ENCODE data around the gene ABCG8.

Gene ABCG8

GRCh38 chr2:43839776-43840564, 1.2 kb downstream of the ABCG8 start:
- Mint-ChIP-seq H3K27ac (peak overlapping the region; percentile 42), H3K27me3 (peaks cover 20% of the 10 kb centered on the region), H3K9me3 (no peaks in the 10 kb centered on the region), H3K4me1 (no peaks in the 10 kb centered on the region), H3K36me3 (no peaks in the 10 kb centered on the region), H3K4me3 (no peak overlapping the region)
- no peak for DNase-seq
- CTCF ChIA-PET: no interaction called here

DNA sequence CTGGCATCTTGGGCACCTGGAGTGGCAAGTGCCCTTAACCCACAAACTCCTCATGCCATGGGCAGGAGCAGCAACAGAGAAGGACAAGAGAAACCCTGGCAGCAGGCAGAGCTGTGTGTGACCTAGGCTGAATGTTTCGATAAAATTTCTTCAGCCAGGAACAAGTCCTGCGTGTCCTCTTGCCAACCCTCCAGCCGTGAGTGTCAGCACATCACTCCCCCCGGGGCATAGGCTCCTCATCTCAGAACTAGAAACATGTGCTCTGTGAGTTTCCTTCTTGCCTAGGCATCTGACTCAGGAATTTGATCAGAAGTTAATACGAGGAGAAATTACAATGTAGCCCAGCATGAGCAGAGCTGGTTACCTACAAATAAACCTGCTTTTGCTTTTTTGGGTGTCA, 2.2 kb downstream of the ABCG8 start:
- CTCF ChIA-PET: no interaction called here
- peaks cover 21% of the 10 kb centered on the region for H3K27me3 Mint-ChIP-seq
- no peaks in the 10 kb centered on the region for H3K36me3 Mint-ChIP-seq
- H3K4me1 Mint-ChIP-seq: no peaks in the 10 kb centered on the region
- no peak overlapping the region for H3K4me3 Mint-ChIP-seq
- no peak for DNase-seq
- H3K27ac Mint-ChIP-seq: no peak overlapping the region
- no peaks in the 10 kb centered on the region for H3K9me3 Mint-ChIP-seq

DNA sequence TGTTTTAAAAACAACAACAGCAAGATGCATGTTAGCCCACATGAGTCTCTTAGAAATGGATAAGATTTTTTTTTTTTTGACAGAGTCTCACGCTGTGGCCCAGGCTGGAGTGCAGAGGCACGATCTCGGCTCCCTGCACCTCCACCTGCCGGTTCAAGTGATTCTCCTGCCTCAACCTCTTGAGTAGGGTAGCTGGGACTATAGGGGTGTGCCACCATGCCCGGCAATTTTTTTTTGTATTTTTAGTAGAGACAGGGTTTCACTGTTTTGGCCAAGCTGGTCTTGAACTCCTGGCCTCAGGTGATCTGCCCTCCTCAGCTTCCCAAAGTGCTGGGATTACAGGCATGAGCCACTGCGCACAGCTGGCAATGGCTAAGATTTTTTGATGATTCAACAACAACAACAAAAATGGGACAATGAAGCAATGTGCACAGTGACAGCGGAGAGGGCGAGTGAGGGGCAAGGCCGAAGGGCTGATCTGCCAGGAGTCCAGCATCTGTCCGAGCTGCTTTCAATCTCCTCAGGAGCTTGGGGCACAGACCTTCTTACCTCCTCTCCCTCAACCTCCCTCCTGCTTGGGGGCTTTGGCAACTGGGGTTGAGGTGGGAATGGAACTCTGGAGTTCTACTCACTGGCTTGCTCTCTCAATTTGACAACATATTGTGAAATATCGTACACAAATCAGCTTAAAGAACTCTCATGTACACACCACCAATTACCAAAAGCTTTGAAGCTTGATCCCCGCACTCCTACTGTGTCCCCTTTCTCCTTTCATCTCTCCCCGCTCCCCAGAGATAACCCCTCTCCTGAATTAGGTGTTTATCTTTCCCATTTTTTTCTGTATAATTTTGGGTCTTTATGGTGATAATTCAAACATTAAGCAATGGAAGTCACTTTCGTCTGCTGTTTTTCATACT, 3.4 kb downstream of the ABCG8 start:
- Mint-ChIP-seq H3K27ac (no peak overlapping the region), H3K36me3 (no peaks in the 10 kb centered on the region), H3K4me1 (no peaks in the 10 kb centered on the region), H3K9me3 (no peaks in the 10 kb centered on the region), H3K4me3 (no peak overlapping the region), H3K27me3 (peaks cover 24% of the 10 kb centered on the region)
- CTCF ChIA-PET: no interaction called here
- DNase-seq: no peak

- H3K36me3 Mint-ChIP-seq: no peaks in the 10 kb centered on the region
- CTCF ChIA-PET: no interaction called here
- no peak overlapping the region for H3K4me3 Mint-ChIP-seq
- peaks cover 24% of the 10 kb centered on the region for H3K27me3 Mint-ChIP-seq
- no peaks in the 10 kb centered on the region for H3K4me1 Mint-ChIP-seq
- no peaks in the 10 kb centered on the region for H3K9me3 Mint-ChIP-seq
- no peak overlapping the region for H3K27ac Mint-ChIP-seq
- no peak for DNase-seq
Measured at GRCh38 chr2:43842866-43843226, 4.1 kb downstream of the ABCG8 start.

DNA sequence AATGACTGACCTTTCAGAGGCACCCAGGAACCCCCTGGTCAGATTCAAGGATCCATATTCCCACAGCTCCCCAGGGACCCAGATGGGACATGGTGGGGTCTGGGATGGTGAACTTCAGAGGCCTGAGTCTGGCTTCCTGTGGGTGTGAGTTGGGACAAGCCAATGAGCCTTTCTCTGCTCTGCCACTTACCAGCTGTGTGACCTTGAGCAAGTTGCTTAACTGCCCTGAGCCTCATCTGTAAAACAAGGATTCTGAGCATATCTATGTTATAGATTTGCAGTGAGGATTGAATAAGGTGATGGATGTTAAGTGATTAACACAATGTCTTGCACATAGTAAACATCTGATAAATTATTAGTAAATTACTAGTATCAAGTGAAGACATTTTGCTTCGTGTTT, 6.4 kb downstream of the ABCG8 start:
- CTCF ChIA-PET: no interaction called here

GRCh38 chr2:43846140-43846793, 7.5 kb downstream of the ABCG8 start:
- CTCF ChIA-PET: no interaction called here
- Mint-ChIP-seq H3K4me3 (no peak overlapping the region), H3K27ac (no peak overlapping the region), H3K27me3 (peaks cover 15% of the 10 kb centered on the region), H3K4me1 (no peaks in the 10 kb centered on the region), H3K36me3 (no peaks in the 10 kb centered on the region), H3K9me3 (no peaks in the 10 kb centered on the region)
- no peak for DNase-seq

More for the DNA sequence above, 6.4 kb downstream of the ABCG8 start:
- no peaks in the 10 kb centered on the region for H3K9me3 Mint-ChIP-seq
- DNase-seq: no peak
- no peaks in the 10 kb centered on the region for H3K36me3 Mint-ChIP-seq
- no peaks in the 10 kb centered on the region for H3K4me1 Mint-ChIP-seq
- peaks cover 23% of the 10 kb centered on the region for H3K27me3 Mint-ChIP-seq
- no peak overlapping the region for H3K27ac Mint-ChIP-seq
- H3K4me3 Mint-ChIP-seq: no peak overlapping the region

- no peak overlapping the region for H3K27ac Mint-ChIP-seq
- DNase-seq: no peak
- no peaks in the 10 kb centered on the region for H3K9me3 Mint-ChIP-seq
- peaks cover 21% of the 10 kb centered on the region for H3K27me3 Mint-ChIP-seq
- no peak overlapping the region for H3K4me3 Mint-ChIP-seq
- CTCF ChIA-PET: no interaction called here
- H3K36me3 Mint-ChIP-seq: no peaks in the 10 kb centered on the region
- no peaks in the 10 kb centered on the region for H3K4me1 Mint-ChIP-seq
Measured at GRCh38 chr2:43848214-43848613, 9.4 kb downstream of the ABCG8 start.

- no peaks in the 10 kb centered on the region for H3K9me3 Mint-ChIP-seq
- peaks cover 33% of the 10 kb centered on the region for H3K27me3 Mint-ChIP-seq
- H3K4me1 Mint-ChIP-seq: no peaks in the 10 kb centered on the region
- H3K27ac Mint-ChIP-seq: no peak overlapping the region
- H3K4me3 Mint-ChIP-seq: no peak overlapping the region
- CTCF ChIA-PET: no interaction called here
- H3K36me3 Mint-ChIP-seq: no peaks in the 10 kb centered on the region
- DNase-seq: no peak
Measured at GRCh38 chr2:43851011-43851980, 12.5 kb downstream of the ABCG8 start.

GRCh38 chr2:43852196-43852730, 13.5 kb downstream of the ABCG8 start:
- no peak for DNase-seq
- H3K27ac Mint-ChIP-seq: no peak overlapping the region
- no peak overlapping the region for H3K4me3 Mint-ChIP-seq
- no peaks in the 10 kb centered on the region for H3K4me1 Mint-ChIP-seq
- no peaks in the 10 kb centered on the region for H3K9me3 Mint-ChIP-seq
- peaks cover 39% of the 10 kb centered on the region for H3K27me3 Mint-ChIP-seq
- no peaks in the 10 kb centered on the region for H3K36me3 Mint-ChIP-seq
- CTCF ChIA-PET: no interaction called here

DNA sequence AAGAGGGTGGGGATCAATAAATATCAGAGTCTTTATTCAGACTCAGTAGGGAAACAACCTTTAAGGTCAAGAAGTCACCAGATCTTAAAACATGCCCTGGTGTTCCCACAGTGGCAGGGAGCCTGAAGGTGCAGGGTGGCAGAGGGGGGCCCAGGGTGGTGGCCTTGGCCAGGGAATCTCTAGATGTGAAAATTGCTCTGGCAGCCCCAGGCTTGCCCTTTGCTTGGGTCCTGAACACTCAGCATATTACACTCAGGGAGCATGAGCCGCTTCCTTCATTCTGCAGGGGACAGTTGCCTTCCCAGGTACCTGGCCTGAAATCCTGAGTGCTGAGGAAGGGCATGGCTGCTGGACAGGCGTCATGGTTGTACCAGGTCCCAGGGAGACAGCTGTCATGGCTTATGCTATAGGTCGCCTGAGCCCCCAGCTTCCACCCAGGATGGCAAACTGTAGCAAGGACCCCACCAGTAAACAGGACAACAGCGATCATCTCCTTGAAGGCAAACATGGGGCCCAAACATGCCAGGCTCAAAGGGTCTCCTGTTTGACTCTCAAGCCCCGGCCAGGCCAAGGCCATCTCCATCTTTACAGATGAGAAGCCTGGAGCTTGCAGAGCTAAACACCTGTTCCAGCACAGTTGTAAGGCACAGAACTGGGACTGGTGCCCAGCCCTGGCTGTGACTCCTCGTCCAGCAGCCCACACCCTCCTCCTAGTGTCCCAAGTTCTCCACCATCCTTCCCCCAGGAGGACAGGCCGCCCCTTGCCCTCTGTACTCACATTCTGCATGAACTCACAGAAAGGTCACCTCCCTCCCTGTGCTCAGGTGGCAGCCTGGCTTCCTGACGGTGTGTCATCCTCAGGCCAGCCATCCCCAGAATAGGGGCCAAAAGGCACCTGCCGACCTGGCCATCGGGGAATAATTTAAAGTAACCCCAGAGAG, 14.6 kb downstream of the ABCG8 start:
- Mint-ChIP-seq H3K36me3 (no peaks in the 10 kb centered on the region), H3K27ac (no peak overlapping the region), H3K4me3 (no peak overlapping the region), H3K4me1 (no peaks in the 10 kb centered on the region), H3K27me3 (peaks cover 45% of the 10 kb centered on the region), H3K9me3 (no peaks in the 10 kb centered on the region)
- CTCF ChIA-PET: no interaction called here
- DNase-seq: no peak

DNA sequence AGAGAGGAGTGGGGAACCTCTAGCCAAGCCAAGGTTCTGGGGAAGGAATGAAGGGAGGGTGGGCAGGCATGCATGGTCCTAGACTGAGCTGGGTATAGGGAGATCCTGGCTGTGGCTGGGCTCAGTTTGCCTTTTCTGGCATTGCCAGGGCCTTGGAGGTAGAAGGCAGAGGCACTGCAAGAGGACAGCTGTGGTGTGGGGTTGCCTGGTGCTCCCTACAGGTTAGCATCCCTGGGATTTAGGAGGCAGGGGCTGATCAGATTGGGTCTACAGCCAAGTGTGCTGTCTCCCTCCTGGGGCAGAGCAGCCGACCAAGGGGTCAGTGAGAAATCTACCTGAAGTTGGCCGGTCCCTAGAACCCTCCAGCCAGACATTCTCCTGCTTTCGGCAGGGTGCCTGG, 15.9 kb downstream of the ABCG8 start:
- H3K27ac Mint-ChIP-seq: no peak overlapping the region
- peaks cover 56% of the 10 kb centered on the region for H3K27me3 Mint-ChIP-seq
- no peaks in the 10 kb centered on the region for H3K4me1 Mint-ChIP-seq
- CTCF ChIA-PET: no interaction called here
- no peaks in the 10 kb centered on the region for H3K36me3 Mint-ChIP-seq
- no peaks in the 10 kb centered on the region for H3K9me3 Mint-ChIP-seq
- DNase-seq: no peak
- no peak overlapping the region for H3K4me3 Mint-ChIP-seq

DNA sequence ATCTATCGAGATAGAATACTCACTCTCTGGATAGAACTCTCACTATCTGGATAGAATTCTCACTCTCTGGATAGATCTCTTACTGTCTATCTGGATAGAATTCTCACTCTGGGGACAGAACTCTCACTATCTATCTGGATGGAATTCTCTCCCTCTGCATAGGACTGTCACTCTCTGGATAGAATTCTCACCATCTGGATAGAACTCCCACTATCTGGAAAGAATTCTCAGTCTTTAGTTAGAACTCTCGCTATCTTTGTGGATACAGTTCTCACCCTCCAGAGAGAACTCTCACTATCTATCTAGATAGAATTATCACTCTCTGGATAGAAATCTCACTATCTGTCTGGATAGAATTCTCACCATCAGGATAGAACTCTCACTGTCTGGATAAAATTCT, 16.5 kb downstream of the ABCG8 start:
- DNase-seq: no peak
- H3K4me3 Mint-ChIP-seq: no peak overlapping the region
- no peak overlapping the region for H3K27ac Mint-ChIP-seq
- no peaks in the 10 kb centered on the region for H3K36me3 Mint-ChIP-seq
- H3K4me1 Mint-ChIP-seq: no peaks in the 10 kb centered on the region
- no peaks in the 10 kb centered on the region for H3K9me3 Mint-ChIP-seq
- H3K27me3 Mint-ChIP-seq: peaks cover 61% of the 10 kb centered on the region
- CTCF ChIA-PET: no interaction called here

DNA sequence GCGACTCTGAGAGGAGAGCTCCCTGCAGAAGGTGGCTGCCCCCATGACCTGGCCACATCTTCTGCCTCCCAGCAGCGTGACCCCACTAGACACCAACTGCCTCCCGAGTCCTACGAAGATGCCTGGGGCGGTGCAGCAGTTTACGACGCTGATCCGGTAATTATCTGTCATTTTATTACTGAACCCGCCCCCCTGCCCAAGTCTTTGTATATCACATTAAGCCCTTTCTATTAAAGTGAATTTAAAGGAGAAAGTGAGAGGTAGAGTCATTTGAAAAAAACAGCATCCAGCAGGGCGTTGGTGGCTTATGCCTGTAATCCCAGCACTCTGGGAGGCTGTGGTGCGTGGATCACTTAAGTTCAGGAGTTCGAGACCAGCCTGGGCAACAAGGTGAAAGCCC, 33.4 kb downstream of the ABCG8 start:
- H3K27ac Mint-ChIP-seq: no peak overlapping the region
- H3K9me3 Mint-ChIP-seq: no peaks in the 10 kb centered on the region
- no peak overlapping the region for H3K4me3 Mint-ChIP-seq
- CTCF ChIA-PET: no interaction called here
- no peak for DNase-seq
- H3K4me1 Mint-ChIP-seq: no peaks in the 10 kb centered on the region
- H3K27me3 Mint-ChIP-seq: peaks cover 29% of the 10 kb centered on the region
- no peaks in the 10 kb centered on the region for H3K36me3 Mint-ChIP-seq

Measured in activated naive CD4-positive, alpha-beta T cell treated with anti-CD3 and anti-CD28 coated beads, Interleukin-2, amount 10 ng/mL, durations not matched to agents 7 days and 5 days (primary cell).